SK-N-SH (cell line): Measurements from ENCODE around the gene CCDC6. TPM values are rescaled to one million over a fixed set of nuclear protein-coding genes. Genes with fewer than 3 reads are reported as not detected.

Source experiments
- CTCF ChIA-PET: fragments of 300-600, 350-600 bp; formaldehyde crosslinking; extraction: SDS; loops from one replicate; lab custom pipeline; 2021; lab: Yijun Ruan, JAX
- POLR2A ChIA-PET: fragments of 350-600 bp; sonication (Branson Sonifier 250); formaldehyde crosslinking; extraction: SDS; loops from one replicate; lab custom pipeline; 2020; ENCODE audit warnings: antibody characterized with exemption, inconsistent platforms; lab: Yijun Ruan, JAX
- DNase-seq: peaks from one replicate; pipeline ENCODE4 v3.0.0; 2012
- H2AFZ ChIP-seq: fragments of 200-600 bp; sonication (generic); 2 replicates; pipeline ENCODE4 v1.8.1; 2016; ENCODE audit warnings: antibody characterized with exemption, mild to moderate bottlenecking, low read depth
- H3F3A ChIP-seq: fragments of 200-600 bp; sonication (generic); replicated peaks from 2 replicates; pipeline ENCODE3; 2016; ENCODE audit warnings: antibody characterized with exemption, mild to moderate bottlenecking; ENCODE audit not compliant: insufficient read depth
- H3K27ac ChIP-seq, 2 experiments: fragments of 200-500 bp in 1 of 2; fragments of 200-600 bp in 1 of 2; sonication (Bioruptor generic) in 1 of 2; sonication (generic), shearing (Covaris generic) in 1 of 2; 2 replicates each; pipeline versions ENCODE4 v1.5.1 to v1.6.1; 2014 to 2016; ENCODE audit warnings: low read depth in 2 of 2, inconsistent platforms in 1 of 2, low read length in 1 of 2, mild to moderate bottlenecking in 1 of 2, mixed read lengths in 1 of 2
- H3K27me3 ChIP-seq: fragments of 200-600 bp; sonication (generic), shearing (Covaris generic); 2 replicates; pipeline ENCODE4 v1.6.1; 2016; ENCODE audit warnings: mixed run types; ENCODE audit not compliant: insufficient read depth
- H3K36me3 ChIP-seq, 2 experiments: fragments of 200-500 bp in 1 of 2; fragments of 200-600 bp in 1 of 2; sonication (Bioruptor generic) in 1 of 2; sonication (generic) in 1 of 2; replicated peaks in 1 of 2; 2 replicates each; pipeline versions ENCODE3 to v1.5.1; 2014 to 2016; ENCODE audit warnings: low read length in 1 of 2, mild to moderate bottlenecking in 1 of 2; ENCODE audit not compliant: insufficient read depth in 2 of 2, control insufficient read depth in 1 of 2
- H3K4me1 ChIP-seq, 2 experiments: fragments of 200-500 bp in 1 of 2; fragments of 200-600 bp in 1 of 2; sonication (Bioruptor generic) in 1 of 2; sonication (generic), shearing (Covaris generic) in 1 of 2; 2 replicates each; pipeline versions ENCODE4 v1.5.1 to v1.6.1; 2014 to 2016; ENCODE audit warnings: low read depth in 1 of 2, low read length in 1 of 2, mixed run types in 1 of 2; ENCODE audit not compliant: insufficient read depth in 2 of 2, control insufficient read depth in 1 of 2
- H3K4me2 ChIP-seq: fragments of 200-600 bp; sonication (generic), shearing (Covaris generic); 2 replicates; pipeline ENCODE4 v1.6.1; 2017; ENCODE audit warnings: mixed run types
- H3K4me3 ChIP-seq, 2 experiments: fragments of 200-500 bp in 1 of 2; fragments of 200-600 bp in 1 of 2; sonication (Bioruptor generic) in 1 of 2; sonication (generic), shearing (Covaris generic) in 1 of 2; 2 replicates each; pipeline versions ENCODE4 v1.5.1 to v1.8.1; 2014 to 2016; ENCODE audit warnings: low read depth in 2 of 2, inconsistent platforms in 1 of 2, low read length in 1 of 2, mild to moderate bottlenecking in 1 of 2, mixed read lengths in 1 of 2, moderate library complexity in 1 of 2
- H3K79me2 ChIP-seq: fragments of 200-600 bp; sonication (generic); 2 replicates; pipeline ENCODE4 v1.8.1; 2017; ENCODE audit warnings: mild to moderate bottlenecking; ENCODE audit not compliant: insufficient read depth
- H3K9ac ChIP-seq: fragments of 200-600 bp; sonication (generic); 2 replicates; pipeline ENCODE4 v1.6.1; 2017; ENCODE audit warnings: mixed run types
- H3K9me2 ChIP-seq: fragments of 200-600 bp; sonication (generic); 2 replicates; pipeline ENCODE4 v1.6.1; 2017; ENCODE audit warnings: mixed run types
- H3K9me3 ChIP-seq: fragments of 200-600 bp; sonication (generic); 2 replicates; pipeline ENCODE4 v1.6.1; 2017; ENCODE audit warnings: mixed run types, mild to moderate bottlenecking, moderate library complexity
- H4K20me1 ChIP-seq: fragments of 200-600 bp; sonication (generic); 2 replicates; pipeline ENCODE4 v1.6.1; 2017; ENCODE audit warnings: mild to moderate bottlenecking, mixed run types; ENCODE audit not compliant: insufficient read depth
- ELF1 ChIP-seq: IDR thresholded peaks from 2 replicates; pipeline ENCODE4 v1.4.0; 2012
- EP300 ChIP-seq, 2 experiments: IDR thresholded peaks; 2 replicates each; pipeline versions ENCODE4 v1.4.0 to v1.6.1; 2012; ENCODE audit warnings: borderline replicate concordance in 1 of 2, low read depth in 1 of 2, low read length in 1 of 2
- EZH2phosphoT487 ChIP-seq: fragments of 200-600 bp; sonication (generic); IDR thresholded peaks from 2 replicates; pipeline ENCODE4 v1.6.1; 2017; ENCODE audit warnings: low read depth, mixed run types, mild to moderate bottlenecking, antibody characterized with exemption, moderate library complexity, borderline replicate concordance
- FOSL2 ChIP-seq: IDR thresholded peaks from 2 replicates; pipeline ENCODE4 v1.4.0; 2012; ENCODE audit warnings: low read depth, mild to moderate bottlenecking, moderate library complexity, borderline replicate concordance
- FOXJ3 ChIP-seq: sonication (generic); formaldehyde crosslinking; IDR thresholded peaks from 2 replicates; pipeline ENCODE4 v1.5.1; 2020; ENCODE audit warnings: mild to moderate bottlenecking, missing genetic modification reagents
- FOXM1 ChIP-seq: IDR thresholded peaks from 2 replicates; pipeline ENCODE4 v1.4.0; 2012; ENCODE audit warnings: low read depth, mild to moderate bottlenecking
- GABPA ChIP-seq: IDR thresholded peaks from 2 replicates; pipeline ENCODE4 v1.4.0; 2012; ENCODE audit warnings: low read depth, mild to moderate bottlenecking
- NFIC ChIP-seq: IDR thresholded peaks from 2 replicates; pipeline ENCODE4 v1.4.0; 2012; ENCODE audit warnings: borderline replicate concordance
- NRF1 ChIP-seq: IDR thresholded peaks from 2 replicates; pipeline ENCODE4 v1.6.1; 2012; ENCODE audit warnings: low read depth, mild to moderate bottlenecking, low read length
- PBX3 ChIP-seq: IDR thresholded peaks from 2 replicates; pipeline ENCODE4; 2012
- RAD21 ChIP-seq: IDR thresholded peaks from 2 replicates; pipeline ENCODE4 v1.6.1; 2012; ENCODE audit warnings: mild to moderate bottlenecking, low read length
- REST ChIP-seq: IDR thresholded peaks from 2 replicates; pipeline ENCODE4 v1.6.1; 2012; ENCODE audit warnings: mild to moderate bottlenecking, low read depth, low read length, moderate library complexity
- SIN3A ChIP-seq: IDR thresholded peaks from 2 replicates; pipeline ENCODE4 v1.6.1; 2012; ENCODE audit warnings: low read depth, mild to moderate bottlenecking, low read length, moderate library complexity, borderline replicate concordance
- SMC3 ChIP-seq: IDR thresholded peaks from 2 replicates; pipeline ENCODE4 v1.6.1; 2012; ENCODE audit warnings: low read depth, low read length, improper control_type of control experiment
- USF1 ChIP-seq: IDR thresholded peaks from 2 replicates; pipeline ENCODE4 v1.4.0; 2012; ENCODE audit warnings: low read depth, borderline replicate concordance
- USF2 ChIP-seq: fragments of 150-350 bp; IDR thresholded peaks from 2 replicates; pipeline ENCODE4 v1.6.1; 2017; ENCODE audit warnings: antibody characterized with exemption, low read length, low read depth, borderline replicate concordance
- ZBTB33 ChIP-seq: IDR thresholded peaks from 2 replicates; pipeline ENCODE4 v1.4.0; 2012; ENCODE audit warnings: low read depth, borderline replicate concordance
- WGBS: methylation state at CpG from one replicate; pipeline ENCODE4 v1.1.6; 2017; ENCODE audit warnings: low lambda C conversion rate; 5-methylcytosine and 5-hydroxymethylcytosine counted together
- polyA plus RNA-seq, 3 experiments: library from polyadenylated mRNA; depleted of rRNA; stranded (reverse); fragments of >200 nt; gene quantifications; 2 replicates each; pipeline ENCODE4 v1.2.3, GENCODE V29; 2012

Gene CCDC6
- polyA plus RNA-seq, 1 of the 3 experiments (the other 2 are of a cell fraction): 10.8 TPM

GRCh38 chr10:59779756-59780533 is 126.4 kb downstream of the CCDC6 start:
- no peak for TF ChIP-seq PBX3
- no peak for TF ChIP-seq ZBTB33
- no peak for TF ChIP-seq USF2
- no peak for TF ChIP-seq FOXM1
- TF ChIP-seq EP300 (IDR thresholded peaks at IDR 0.05; ENCODE audit: borderline replicate concordance in 1 of 2, low read depth in 1 of 2, low read length in 1 of 2): no peak
- no peak for TF ChIP-seq FOXJ3 (CRISPR knock-in tag)
- TF ChIP-seq RAD21: no peak
- TF ChIP-seq SMC3: no peak
- no peak for TF ChIP-seq FOSL2
- TF ChIP-seq REST: no peak
- no peak for TF ChIP-seq SIN3A
- no peak for TF ChIP-seq GABPA
- no peak for TF ChIP-seq ELF1
- TF ChIP-seq EZH2phosphoT487: no peak
- no peak for TF ChIP-seq USF1
- no peak for TF ChIP-seq NRF1
- TF ChIP-seq NFIC: no peak
- no peak overlapping the region for H3K4me2 ChIP-seq
- POLR2A ChIA-PET: no interaction called here
- H3K4me1 ChIP-seq: no peaks in the 10 kb centered on the region
- H3K9me3 ChIP-seq: no peaks in the 10 kb centered on the region; the same call in 1 of the 2 replicates
- CTCF ChIA-PET: interaction anchor here (0.6 to 1.1 kb wide), 3 partner anchors 28 to 181 kb away, joined by 3 read pairs; no protein-coding TSS in a partner anchor
- H3K79me2 ChIP-seq: no peaks in the 10 kb centered on the region
- DNase-seq: no peak
- no peaks in the 10 kb centered on the region for H3K36me3 ChIP-seq
- no peaks in the 10 kb centered on the region for H3K27me3 ChIP-seq
- H3K4me3 ChIP-seq: no peak overlapping the region
- WGBS: 80% methylated on average over 6 of the region's 6 CpGs
- H3K9ac ChIP-seq: no peak overlapping the region
- H3K27ac ChIP-seq: no peak overlapping the region
- no peaks in the 10 kb centered on the region for H3K9me2 ChIP-seq
- H3F3A ChIP-seq: no peaks in the 10 kb centered on the region
- no peak overlapping the region for H2AFZ ChIP-seq
- H4K20me1 ChIP-seq: no peaks in the 10 kb centered on the region
